ENCODE data around the gene UBE2I. TPM values are rescaled to one million over a fixed set of nuclear protein-coding genes. Genes with fewer than 3 reads are reported as not detected.

The UBE2I gene
- total RNA-seq, 1 donor from 2014 or later, result 47.4 TPM

GRCh38 chr16:1342526-1343427 lies 33.3 kb downstream of the UBE2I start:
- peak; percentile 83 for DNase-seq (ENCODE audit: low spot score)

- DNase-seq (ENCODE audit: low spot score), result no peak
Measured at GRCh38 chr16:1343428-1344242, 34.2 kb downstream of the UBE2I start.

- DNase-seq (ENCODE audit: low spot score), result no peak
Measured at GRCh38 chr16:1344499-1344898, 35.1 kb downstream of the UBE2I start.

- no peak for DNase-seq (ENCODE audit: low spot score)
Measured at GRCh38 chr16:1345087-1345486, 35.7 kb downstream of the UBE2I start.

- DNase-seq (ENCODE audit: low spot score), result no peak
Measured at GRCh38 chr16:1345651-1346421, 36.4 kb downstream of the UBE2I start.

GRCh38 chr16:1346422-1347285 lies 37.2 kb downstream of the UBE2I start:
- no peak for DNase-seq (ENCODE audit: low spot score)

GRCh38 chr16:1347286-1347855 lies 37.9 kb downstream of the UBE2I start:
- DNase-seq (ENCODE audit: low spot score), result peak; percentile 57

GRCh38 chr16:1347962-1348361 lies 38.5 kb downstream of the UBE2I start:
- no peak for DNase-seq (ENCODE audit: low spot score)

- DNase-seq (ENCODE audit: low spot score), result no peak
Measured at GRCh38 chr16:1348441-1348840, 39.0 kb downstream of the UBE2I start.

GRCh38 chr16:1348926-1349325 lies 39.5 kb downstream of the UBE2I start:
- DNase-seq (ENCODE audit: low spot score), result no peak

GRCh38 chr16:1349351-1349750 lies 39.9 kb downstream of the UBE2I start:
- DNase-seq (ENCODE audit: low spot score), result no peak

GRCh38 chr16:1349951-1350350 lies 40.5 kb downstream of the UBE2I start:
- no peak for DNase-seq (ENCODE audit: low spot score)

GRCh38 chr16:1350691-1351090 lies 41.3 kb downstream of the UBE2I start:
- no peak for DNase-seq (ENCODE audit: low spot score)

GRCh38 chr16:1351215-1351581 lies 41.8 kb downstream of the UBE2I start:
- no peak for DNase-seq (ENCODE audit: low spot score)

GRCh38 chr16:1351582-1352362 lies 42.3 kb downstream of the UBE2I start, which contains the start of the genes GNPTG and TSR3:
TSS of gene GNPTG (plus strand) at chr16:1351931. CDS start at chr16:1351966, 35 bp downstream.
TSS of gene TSR3 (minus strand) at chr16:1351878. CDS start at chr16:1351804, 74 bp downstream.
- DNase-seq (ENCODE audit: low spot score), result peak; percentile 82

GRCh38 chr16:1354815-1355540 lies 45.5 kb downstream of the UBE2I start:
- DNase-seq (ENCODE audit: low spot score), result no peak

GRCh38 chr16:1355591-1355990 lies 46.2 kb downstream of the UBE2I start:
- no peak for DNase-seq (ENCODE audit: low spot score)

- no peak for DNase-seq (ENCODE audit: low spot score)
Measured at GRCh38 chr16:1356061-1356900, 46.8 kb downstream of the UBE2I start.

Data from umbilical cord (tissue), 2 donors.